Stimulated activated CD8-positive, alpha-beta memory T cell treated with anti-CD3 and anti-CD28 coated beads, Interleukin-7, amount 100 ng/mL, for 24 hours (primary cell): Measurements from ENCODE around the gene ANKS3.

Experiments used
- DNase-seq: peaks from one replicate; pipeline ENCODE4 v3.0.0-alpha.2; 2020; ENCODE audit warnings: low read depth

ANKS3 gene

GRCh38 chr16:4726616-4727015, 7.5 kb downstream of the ANKS3 start:
- no peak for DNase-seq

- no peak for DNase-seq
These were observed 9.3 kb downstream of the ANKS3 start for GRCh38 chr16:4724661-4725270.

- no peak for DNase-seq
These were observed 10.9 kb downstream of the ANKS3 start for GRCh38 chr16:4723071-4723767.

GRCh38 chr16:4718466-4718865, 15.6 kb downstream of the ANKS3 start:
- no peak for DNase-seq

GRCh38 chr16:4714996-4715395, 19.1 kb downstream of the ANKS3 start:
- no peak for DNase-seq

GRCh38 chr16:4713663-4714501, 20.2 kb downstream of the ANKS3 start:
- DNase-seq = no peak

GRCh38 chr16:4709481-4709880, 24.6 kb downstream of the ANKS3 start:
- DNase-seq = no peak

- no peak for DNase-seq
These were observed 27.2 kb downstream of the ANKS3 start for GRCh38 chr16:4706871-4707270.

- DNase-seq = no peak
These were observed 29.2 kb downstream of the ANKS3 start for GRCh38 chr16:4704913-4705312.

- DNase-seq = no peak
These were observed 29.6 kb downstream of the ANKS3 start for GRCh38 chr16:4704491-4704890.

- no peak for DNase-seq
These were observed 30.2 kb downstream of the ANKS3 start for GRCh38 chr16:4703906-4704305.

GRCh38 chr16:4702466-4702808, 31.6 kb downstream of the ANKS3 start:
- no peak for DNase-seq

GRCh38 chr16:4701791-4702465, 32.1 kb downstream of the ANKS3 start:
- no peak for DNase-seq

GRCh38 chr16:4700997-4701743, 32.9 kb downstream of the ANKS3 start:
- no peak for DNase-seq

- DNase-seq = no peak
These were observed 33.6 kb downstream of the ANKS3 start for GRCh38 chr16:4700380-4700996.

GRCh38 chr16:4699046-4699556, 35.0 kb downstream of the ANKS3 start:
- DNase-seq = no peak

GRCh38 chr16:4698321-4699045, 35.6 kb downstream of the ANKS3 start:
- DNase-seq = no peak

GRCh38 chr16:4697848-4698291, 36.2 kb downstream of the ANKS3 start:
- DNase-seq = no peak

GRCh38 chr16:4696905-4697847, 36.9 kb downstream of the ANKS3 start:
- no peak for DNase-seq
